ENCODE data around the gene SOS2.

The SOS2 gene

GRCh38 chr14:50213795-50214194 lies 17.6 kb downstream of the SOS2 start:
- no peaks in the 10 kb centered on the region; the same call in 1 of the 2 replicates for H3K36me3 ChIP-seq (ENCODE audit: insufficient read depth, low read length)
- no peaks in the 10 kb centered on the region for H3K9me3 ChIP-seq (ENCODE audit: insufficient read depth, low read depth, low read length)
- no peak overlapping the region for H3K4me2 ChIP-seq (ENCODE audit: low read depth, low read length, poor library complexity, severe bottlenecking)
- H3K4me1 ChIP-seq (ENCODE audit: insufficient read depth, low read length, poor library complexity, severe bottlenecking) = no peaks in the 10 kb centered on the region
- no peak overlapping the region for H3K9ac ChIP-seq (ENCODE audit: low read depth, low read length, poor library complexity, severe bottlenecking)
- no peaks in the 10 kb centered on the region for H3K27me3 ChIP-seq (ENCODE audit: insufficient read depth, low read length, poor library complexity, severe bottlenecking)
- H3K4me3 ChIP-seq (ENCODE audit: low read length, poor library complexity, severe bottlenecking) = no peak overlapping the region
- no peak for TF ChIP-seq EZH2phosphoT487 (IDR thresholded peaks at IDR 0.05; ENCODE audit: borderline replicate concordance)
- TF ChIP-seq CTCF (conservative IDR thresholded peaks at IDR 0.05; ENCODE audit: low read length) = no peak
- H3K79me2 ChIP-seq (ENCODE audit: insufficient read depth, low read length) = peaks cover 81% of the 10 kb centered on the region
- H3F3A ChIP-seq (ENCODE audit: low read depth) = peaks cover 2% of the 10 kb centered on the region; the same call in 1 of the 2 replicates
- peaks cover 24% of the 10 kb centered on the region for H4K20me1 ChIP-seq (ENCODE audit: insufficient read depth, low read length, poor library complexity, severe bottlenecking)
- no peaks in the 10 kb centered on the region for H3K9me2 ChIP-seq (replicated peaks; ENCODE audit: low read depth, low read length)
- no peak overlapping the region for H2AFZ ChIP-seq (ENCODE audit: low read length)

DNA sequence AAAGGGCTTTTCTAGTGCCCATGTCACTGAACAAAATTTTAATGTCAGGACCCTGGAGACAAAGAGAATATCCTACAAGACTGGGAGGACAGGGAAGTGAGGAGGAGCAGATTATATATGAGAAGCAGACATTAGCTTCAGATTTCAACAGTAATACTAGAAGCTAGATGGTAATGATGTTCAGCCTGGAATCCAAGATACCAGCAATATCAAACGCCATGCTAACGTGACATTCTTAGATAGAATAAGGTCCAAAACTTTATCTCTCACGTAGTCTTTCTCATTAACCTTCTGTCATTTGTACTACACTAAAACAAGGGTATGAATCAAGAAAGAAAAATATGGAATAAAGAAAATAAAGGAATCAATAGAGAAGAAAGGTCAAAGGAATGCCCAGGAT lies 18.7 kb downstream of the SOS2 start:
- Histone ChIP-seq H2AFZ (ENCODE audit: low read length) (no peak overlapping the region), H3K4me3 (ENCODE audit: low read length, poor library complexity, severe bottlenecking) (no peak overlapping the region), H3F3A (ENCODE audit: low read depth) (peaks cover 2% of the 10 kb centered on the region; the same call in 1 of the 2 replicates), H3K9me3 (ENCODE audit: insufficient read depth, low read depth, low read length) (no peaks in the 10 kb centered on the region), H3K36me3 (ENCODE audit: insufficient read depth, low read length) (no peaks in the 10 kb centered on the region; the same call in 1 of the 2 replicates), H3K27me3 (ENCODE audit: insufficient read depth, low read length, poor library complexity, severe bottlenecking) (no peaks in the 10 kb centered on the region), H3K79me2 (ENCODE audit: insufficient read depth, low read length) (peaks cover 76% of the 10 kb centered on the region), H3K4me2 (ENCODE audit: low read depth, low read length, poor library complexity, severe bottlenecking) (no peak overlapping the region), H3K9me2 (replicated peaks; ENCODE audit: low read depth, low read length) (no peaks in the 10 kb centered on the region), H4K20me1 (ENCODE audit: insufficient read depth, low read length, poor library complexity, severe bottlenecking) (peaks cover 21% of the 10 kb centered on the region), H3K4me1 (ENCODE audit: insufficient read depth, low read length, poor library complexity, severe bottlenecking) (no peaks in the 10 kb centered on the region), H3K9ac (ENCODE audit: low read depth, low read length, poor library complexity, severe bottlenecking) (no peak overlapping the region)
- TF ChIP-seq EZH2phosphoT487 (IDR thresholded peaks at IDR 0.05; ENCODE audit: borderline replicate concordance) (no peak), CTCF (conservative IDR thresholded peaks at IDR 0.05; ENCODE audit: low read length) (no peak)

GRCh38 chr14:50210074-50210473 lies 21.3 kb downstream of the SOS2 start:
- Histone ChIP-seq H3K4me2 (ENCODE audit: low read depth, low read length, poor library complexity, severe bottlenecking) (no peak overlapping the region), H3K4me3 (ENCODE audit: low read length, poor library complexity, severe bottlenecking) (no peak overlapping the region), H3F3A (ENCODE audit: low read depth) (peaks cover 2% of the 10 kb centered on the region; the same call in 1 of the 2 replicates), H3K4me1 (ENCODE audit: insufficient read depth, low read length, poor library complexity, severe bottlenecking) (no peaks in the 10 kb centered on the region), H3K9ac (ENCODE audit: low read depth, low read length, poor library complexity, severe bottlenecking) (no peak overlapping the region), H3K9me2 (replicated peaks; ENCODE audit: low read depth, low read length) (no peaks in the 10 kb centered on the region), H2AFZ (ENCODE audit: low read length) (no peak overlapping the region), H3K36me3 (ENCODE audit: insufficient read depth, low read length) (no peaks in the 10 kb centered on the region; the same call in 1 of the 2 replicates), H3K79me2 (ENCODE audit: insufficient read depth, low read length) (peaks cover 66% of the 10 kb centered on the region), H4K20me1 (ENCODE audit: insufficient read depth, low read length, poor library complexity, severe bottlenecking) (peaks cover 11% of the 10 kb centered on the region), H3K9me3 (ENCODE audit: insufficient read depth, low read depth, low read length) (no peaks in the 10 kb centered on the region), H3K27me3 (ENCODE audit: insufficient read depth, low read length, poor library complexity, severe bottlenecking) (no peaks in the 10 kb centered on the region)
- TF ChIP-seq EZH2phosphoT487 (IDR thresholded peaks at IDR 0.05; ENCODE audit: borderline replicate concordance) (no peak), CTCF (conservative IDR thresholded peaks at IDR 0.05; ENCODE audit: low read length) (no peak)

Measured in Loucy (cell line).